ENCODE measurements around the gene FNDC7. TPM values are rescaled to one million over a fixed set of nuclear protein-coding genes. Genes with fewer than 3 reads are reported as not detected.
A peak's percentile ranks its signal among the peaks of the same experiment; 100 is the strongest.
"Not testable (repeated sequence)": the region's sequence is repeated elsewhere in the genome, so short reads cannot be mapped to it uniquely, and the experiment has no call there.

The FNDC7 gene
- total and polyA plus RNA-seq, 2 experiments from 2014 or later: not detected

- Histone ChIP-seq H3K9me3 (ENCODE audit: low read depth) (no peaks in the 10 kb centered on the region), H3K27me3 (no peaks in the 10 kb centered on the region), H3K27ac (no peak overlapping the region)
Measured at GRCh38 chr1:108679586-108680213, 33.0 kb upstream of the FNDC7 start.

GRCh38 chr1:108681701-108682100 is 31.0 kb upstream of the FNDC7 start:
- not testable (repeated sequence) for H3K4me3 ChIP-seq; H3K4me1 ChIP-seq (ENCODE audit: low read depth); H3K9me3 ChIP-seq (ENCODE audit: low read depth); H3K36me3 ChIP-seq; H3K27me3 ChIP-seq
- DNase-seq (ENCODE audit: low read depth in 1 of 2, low spot score in 1 of 2): peak; percentile 32 to 40
- H3K27ac ChIP-seq: peak overlapping the region; percentile 79

More at GRCh38 chr1:108679586-108680213, 33.0 kb upstream of the FNDC7 start:
- Histone ChIP-seq H3K36me3 (no peaks in the 10 kb centered on the region), H3K4me1 (ENCODE audit: low read depth) (no peaks in the 10 kb centered on the region), H3K4me3 (no peak overlapping the region)
- no peak for TF ChIP-seq CTCF (IDR thresholded peaks at IDR 0.05; ENCODE audit: low read depth, low read length)
- DNase-seq (ENCODE audit: low read depth in 1 of 2, low spot score in 1 of 2): no peak

GRCh38 chr1:108685529-108685928 is 27.2 kb upstream of the FNDC7 start:
- no peak overlapping the region for H3K27ac ChIP-seq
- no peaks in the 10 kb centered on the region for H3K4me1 ChIP-seq (ENCODE audit: low read depth)
- no peaks in the 10 kb centered on the region for H3K9me3 ChIP-seq (ENCODE audit: low read depth)
- no peaks in the 10 kb centered on the region for H3K36me3 ChIP-seq
- no peak for DNase-seq (ENCODE audit: low read depth in 1 of 2, low spot score in 1 of 2)
- H3K4me3 ChIP-seq: no peak overlapping the region
- H3K27me3 ChIP-seq: no peaks in the 10 kb centered on the region
- TF ChIP-seq CTCF (IDR thresholded peaks at IDR 0.05; ENCODE audit: low read depth, low read length): no peak

- peak in 1 of 2 donors; percentile 46 for DNase-seq (ENCODE audit: low read depth in 1 of 2, low spot score in 1 of 2)
- TF ChIP-seq CTCF (IDR thresholded peaks at IDR 0.05; ENCODE audit: low read depth, low read length): no peak
Measured at GRCh38 chr1:108686614-108687313, 25.9 kb upstream of the FNDC7 start.

GRCh38 chr1:108691128-108691941 is 21.4 kb upstream of the FNDC7 start:
- H3K4me1 ChIP-seq (ENCODE audit: low read depth): peaks cover 22% of the 10 kb centered on the region
- DNase-seq (ENCODE audit: low read depth in 1 of 2, low spot score in 1 of 2): no peak
- no peaks in the 10 kb centered on the region for H3K9me3 ChIP-seq (ENCODE audit: low read depth)
- peak overlapping the region; percentile 92 for H3K4me3 ChIP-seq
- peak overlapping the region; percentile 99 for H3K27ac ChIP-seq
- no peak for TF ChIP-seq CTCF (IDR thresholded peaks at IDR 0.05; ENCODE audit: low read depth, low read length)
- peaks cover 12% of the 10 kb centered on the region for H3K36me3 ChIP-seq
- H3K27me3 ChIP-seq: no peaks in the 10 kb centered on the region

More at GRCh38 chr1:108686614-108687313, 25.9 kb upstream of the FNDC7 start:
- Histone ChIP-seq H3K4me3 (no peak overlapping the region), H3K9me3 (ENCODE audit: low read depth) (no peaks in the 10 kb centered on the region), H3K27ac (no peak overlapping the region), H3K4me1 (ENCODE audit: low read depth) (peaks cover 6% of the 10 kb centered on the region), H3K27me3 (no peaks in the 10 kb centered on the region), H3K36me3 (no peaks in the 10 kb centered on the region)

Measured in cardiac muscle cell (in vitro differentiated cells and primary cell).